C4-2B (cell line): ENCODE measurements around the gene PARD3.

Source experiments
- CTCF ChIP-seq: fragments of 450-650 bp; conservative IDR thresholded peaks from 2 replicates; pipeline ENCODE4 v1.5.1; 2017; ENCODE audit warnings: mild to moderate bottlenecking
- ZFX ChIP-seq: fragments of 450-650 bp; IDR thresholded peaks from 2 replicates; pipeline ENCODE4 v1.6.1; 2017

- no peak for TF ChIP-seq CTCF
- TF ChIP-seq ZFX: no peak
Measured at GRCh38 chr10:34193931-34194626, 621.0 kb downstream of the PARD3 start.
